H9 (cell line): ENCODE measurements around the gene KLHL41. TPM values are rescaled to one million over a fixed set of nuclear protein-coding genes. Genes with fewer than 3 reads are reported as not detected.

Experiments used
- DNase-seq: peaks from one replicate; pipeline ENCODE4 v3.0.0-alpha.2; 2017
- H2AFZ ChIP-seq: one replicate; pipeline ENCODE4 v1.6.1; 2013; ENCODE audit warnings: mild to moderate bottlenecking, low read length, control low read depth, moderate library complexity
- H2AK5ac ChIP-seq: 2 replicates; pipeline ENCODE4 v1.6.1; 2013; ENCODE audit warnings: low read length, control low read depth, mixed read lengths; ENCODE audit not compliant: insufficient read length
- H2BK120ac ChIP-seq: one replicate; pipeline ENCODE4 v1.6.1; 2013; ENCODE audit warnings: low read depth, mild to moderate bottlenecking, low read length, control low read depth, inconsistent platforms; ENCODE audit not compliant: poor library complexity, severe bottlenecking
- H2BK12ac ChIP-seq: 2 replicates; pipeline ENCODE4 v1.6.1; 2013; ENCODE audit warnings: low read length, control low read depth, mixed read lengths, low read depth; ENCODE audit not compliant: insufficient read length
- H2BK15ac ChIP-seq: 2 replicates; pipeline ENCODE4 v1.6.1; 2013; ENCODE audit warnings: low read depth, low read length, control low read depth
- H2BK20ac ChIP-seq: one replicate; pipeline ENCODE4 v1.6.1; 2013; ENCODE audit warnings: low read depth, mild to moderate bottlenecking, low read length, control low read depth, inconsistent platforms; ENCODE audit not compliant: poor library complexity, severe bottlenecking
- H2BK5ac ChIP-seq: 2 replicates; pipeline ENCODE4 v1.6.1; 2013; ENCODE audit warnings: low read length, control low read depth, mixed read lengths; ENCODE audit not compliant: insufficient read length
- H3K14ac ChIP-seq: 2 replicates; pipeline ENCODE4 v1.6.1; 2013; ENCODE audit warnings: low read length, control low read depth; ENCODE audit not compliant: insufficient read depth
- H3K18ac ChIP-seq: 2 replicates; pipeline ENCODE4 v1.6.1; 2013; ENCODE audit warnings: low read depth, mild to moderate bottlenecking, mixed read lengths, low read length, control low read depth; ENCODE audit not compliant: insufficient read length
- H3K23ac ChIP-seq: 2 replicates; pipeline ENCODE4 v1.6.1; 2013; ENCODE audit warnings: low read length, control low read depth, mixed read lengths, low read depth; ENCODE audit not compliant: insufficient read length
- H3K23me2 ChIP-seq: 2 replicates; pipeline ENCODE4 v1.6.1; 2013; ENCODE audit warnings: low read depth, mild to moderate bottlenecking, mixed read lengths, low read length, control low read depth; ENCODE audit not compliant: insufficient read length, poor library complexity, severe bottlenecking
- H3K27ac ChIP-seq: 2 replicates; pipeline ENCODE4 v1.5.1; 2013; ENCODE audit warnings: low read length, control low read depth, mixed read lengths, low read depth; ENCODE audit not compliant: insufficient read length
- H3K27me3 ChIP-seq: 2 replicates; pipeline ENCODE4 v1.6.1; 2013; ENCODE audit warnings: low read length, control low read depth, inconsistent platforms; ENCODE audit not compliant: insufficient read depth
- H3K4ac ChIP-seq: 2 replicates; pipeline ENCODE4 v1.6.1; 2013; ENCODE audit warnings: low read depth, mild to moderate bottlenecking, control low read depth, inconsistent platforms, low read length, moderate library complexity
- H3K4me1 ChIP-seq: 2 replicates; pipeline ENCODE4 v1.6.1; 2013; ENCODE audit warnings: low read length, control low read depth, inconsistent platforms; ENCODE audit not compliant: insufficient read depth
- H3K4me2 ChIP-seq: 2 replicates; pipeline ENCODE4 v1.6.1; 2013; ENCODE audit warnings: low read length, control low read depth, mixed read lengths; ENCODE audit not compliant: insufficient read length, insufficient read depth
- H3K56ac ChIP-seq: 2 replicates; pipeline ENCODE4 v1.6.1; 2013; ENCODE audit warnings: low read depth, mild to moderate bottlenecking, mixed read lengths, low read length, control low read depth; ENCODE audit not compliant: insufficient read length
- H3K79me1 ChIP-seq: 2 replicates; pipeline ENCODE4 v1.6.1; 2013; ENCODE audit warnings: low read depth, mild to moderate bottlenecking, moderate library complexity, low read length, control low read depth, inconsistent platforms; ENCODE audit not compliant: insufficient read depth, poor library complexity, severe bottlenecking
- H3K79me2 ChIP-seq: 2 replicates; pipeline ENCODE4 v1.6.1; 2013; ENCODE audit warnings: low read length, control low read depth, inconsistent platforms; ENCODE audit not compliant: insufficient read depth
- H3K9ac ChIP-seq: 2 replicates; pipeline ENCODE4 v1.6.1; 2013; ENCODE audit warnings: low read length, control low read depth, mixed read lengths; ENCODE audit not compliant: insufficient read length; ENCODE audit errors: extremely low read depth
- H3K9me3 ChIP-seq: one replicate; pipeline ENCODE4 v1.6.1; 2013; ENCODE audit warnings: low read depth, low read length, inconsistent platforms; ENCODE audit not compliant: control insufficient read depth
- H3T11ph ChIP-seq: one replicate; pipeline ENCODE4 v1.6.1; 2013; ENCODE audit warnings: mild to moderate bottlenecking, low read length, control low read depth, inconsistent platforms
- H4K20me1 ChIP-seq: one replicate; pipeline ENCODE4 v1.6.1; 2013; ENCODE audit not compliant: control insufficient read depth, insufficient read length, insufficient read depth
- H4K5ac ChIP-seq: 2 replicates; pipeline ENCODE4 v1.6.1; 2013; ENCODE audit warnings: low read depth, mild to moderate bottlenecking, mixed read lengths, low read length, control low read depth; ENCODE audit not compliant: insufficient read length
- H4K8ac ChIP-seq: replicated peaks from 2 replicates; pipeline ENCODE4 v1.6.1; 2013; ENCODE audit warnings: low read length, control low read depth, mixed read lengths, low read depth; ENCODE audit not compliant: insufficient read length
- H4K91ac ChIP-seq: 2 replicates; pipeline ENCODE4 v1.6.1; 2013; ENCODE audit warnings: low read depth, mild to moderate bottlenecking, moderate library complexity, mixed read lengths, low read length, control low read depth; ENCODE audit not compliant: insufficient read length
- H3K27ac Mint-ChIP-seq, 3 experiments: 2 replicates in 2 of 3; 3 replicates in 1 of 3; pipeline ENCODE4 v1.8.0; 2020 to 2021; ENCODE audit warnings: mixed read lengths in 3 of 3, mild to moderate bottlenecking in 1 of 3, moderate library complexity in 1 of 3
- H3K27me3 Mint-ChIP-seq: 2 replicates; pipeline ENCODE4 v1.8.0; 2021; ENCODE audit warnings: low read depth, mild to moderate bottlenecking, moderate library complexity, mixed read lengths
- H3K36me3 Mint-ChIP-seq, 3 experiments: 2 replicates in 2 of 3; 3 replicates in 1 of 3; pipeline ENCODE4 v1.8.0; 2020 to 2021; ENCODE audit warnings: low read depth in 3 of 3, mixed read lengths in 3 of 3; ENCODE audit not compliant: insufficient read depth in 1 of 3
- H3K4me1 Mint-ChIP-seq, 2 experiments: 2 replicates each; pipeline ENCODE4 v1.8.0; 2020; ENCODE audit warnings: mixed read lengths in 2 of 2
- H3K4me3 Mint-ChIP-seq, 2 experiments: 2 replicates in 1 of 2; 3 replicates in 1 of 2; pipeline ENCODE4 v1.8.0; 2020 to 2021; ENCODE audit warnings: mild to moderate bottlenecking in 2 of 2, mixed read lengths in 2 of 2, moderate library complexity in 1 of 2
- H3K9me3 Mint-ChIP-seq, 2 experiments: 2 replicates in 1 of 2; 3 replicates in 1 of 2; pipeline ENCODE4 v1.8.0; 2020; ENCODE audit warnings: mild to moderate bottlenecking in 2 of 2, mixed read lengths in 2 of 2, moderate library complexity in 1 of 2
- WGBS: extraction: QIAGEN DNeasy Blood & Tissue Kit; methylation state at CpG from one replicate; pipeline ENCODE4 v1.1.7; 2013; ENCODE audit warnings: missing lambda C conversion rate, low lambda C conversion rate, mixed read lengths; ENCODE audit not compliant: insufficient read length; ENCODE audit errors: extremely low coverage; 5-methylcytosine and 5-hydroxymethylcytosine counted together
- total RNA-seq: library from RNA; stranded (reverse); gene quantifications from 2 replicates; pipeline ENCODE4 v1.2.1, GENCODE V29; 2021
- TF ChIP-seq, protein P1 (sequence below): fragments of 200-600 bp; sonication (generic); conservative IDR thresholded peaks from 3 replicates; pipeline ENCODE4 v1.8.0; 2021; ENCODE audit warnings: antibody characterized with exemption, mild to moderate bottlenecking

The KLHL41 gene
- total RNA-seq, 1 experiment from 2014 or later, result not detected

GRCh38 chr2:169512525-169512924 lies 3.0 kb downstream of the KLHL41 start:
- H3K79me2 ChIP-seq, result no peaks in the 10 kb centered on the region
- H2BK12ac ChIP-seq, result no peak overlapping the region
- H4K8ac ChIP-seq, result no peak overlapping the region
- no peak overlapping the region for H4K91ac ChIP-seq
- H3K14ac ChIP-seq, result no peak overlapping the region
- Mint-ChIP-seq H3K4me1 (peaks cover 9 to 14% of the 10 kb centered on the region in 2 experiments), H3K27ac (no peak overlapping the region), H3K27me3 (no peaks in the 10 kb centered on the region; the same call in 1 of the 2 replicates), H3K9me3 (no peaks in the 10 kb centered on the region), H3K36me3 (no peaks in the 10 kb centered on the region), H3K4me3 (no peak overlapping the region)
- no peak overlapping the region for H3K18ac ChIP-seq
- H2AFZ ChIP-seq, result no peak overlapping the region
- H3K9ac ChIP-seq, result no peak overlapping the region
- no peaks in the 10 kb centered on the region for H4K20me1 ChIP-seq
- H3K4me2 ChIP-seq, result no peak overlapping the region
- H3K27ac ChIP-seq, result no peak overlapping the region
- no peak overlapping the region for H2BK5ac ChIP-seq
- DNase-seq, result no peak
- no peaks in the 10 kb centered on the region for H3K27me3 ChIP-seq
- H3K23me2 ChIP-seq, result no peaks in the 10 kb centered on the region
- no peak overlapping the region for H2BK15ac ChIP-seq
- TF ChIP-seq, protein P1, sequence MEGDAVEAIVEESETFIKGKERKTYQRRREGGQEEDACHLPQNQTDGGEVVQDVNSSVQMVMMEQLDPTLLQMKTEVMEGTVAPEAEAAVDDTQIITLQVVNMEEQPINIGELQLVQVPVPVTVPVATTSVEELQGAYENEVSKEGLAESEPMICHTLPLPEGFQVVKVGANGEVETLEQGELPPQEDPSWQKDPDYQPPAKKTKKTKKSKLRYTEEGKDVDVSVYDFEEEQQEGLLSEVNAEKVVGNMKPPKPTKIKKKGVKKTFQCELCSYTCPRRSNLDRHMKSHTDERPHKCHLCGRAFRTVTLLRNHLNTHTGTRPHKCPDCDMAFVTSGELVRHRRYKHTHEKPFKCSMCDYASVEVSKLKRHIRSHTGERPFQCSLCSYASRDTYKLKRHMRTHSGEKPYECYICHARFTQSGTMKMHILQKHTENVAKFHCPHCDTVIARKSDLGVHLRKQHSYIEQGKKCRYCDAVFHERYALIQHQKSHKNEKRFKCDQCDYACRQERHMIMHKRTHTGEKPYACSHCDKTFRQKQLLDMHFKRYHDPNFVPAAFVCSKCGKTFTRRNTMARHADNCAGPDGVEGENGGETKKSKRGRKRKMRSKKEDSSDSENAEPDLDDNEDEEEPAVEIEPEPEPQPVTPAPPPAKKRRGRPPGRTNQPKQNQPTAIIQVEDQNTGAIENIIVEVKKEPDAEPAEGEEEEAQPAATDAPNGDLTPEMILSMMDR, result no peak
- no peak overlapping the region for H3K23ac ChIP-seq
- H2BK120ac ChIP-seq, result no peak overlapping the region
- no peak overlapping the region for H2BK20ac ChIP-seq
- WGBS, result no CpG with 5 or more reads among the region's 2 CpGs
- H3K4ac ChIP-seq, result no peak overlapping the region
- no peak overlapping the region for H2AK5ac ChIP-seq
- H3K9me3 ChIP-seq, result no peaks in the 10 kb centered on the region
- H3K79me1 ChIP-seq, result no peaks in the 10 kb centered on the region
- H3K56ac ChIP-seq, result no peak overlapping the region
- H4K5ac ChIP-seq, result no peak overlapping the region
- no peak overlapping the region for H3T11ph ChIP-seq
- no peaks in the 10 kb centered on the region for H3K4me1 ChIP-seq
